ENCODE data around the gene RRP15. TPM values are rescaled to one million over a fixed set of nuclear protein-coding genes. Genes with fewer than 3 reads are reported as not detected.

Gene RRP15, protein sequence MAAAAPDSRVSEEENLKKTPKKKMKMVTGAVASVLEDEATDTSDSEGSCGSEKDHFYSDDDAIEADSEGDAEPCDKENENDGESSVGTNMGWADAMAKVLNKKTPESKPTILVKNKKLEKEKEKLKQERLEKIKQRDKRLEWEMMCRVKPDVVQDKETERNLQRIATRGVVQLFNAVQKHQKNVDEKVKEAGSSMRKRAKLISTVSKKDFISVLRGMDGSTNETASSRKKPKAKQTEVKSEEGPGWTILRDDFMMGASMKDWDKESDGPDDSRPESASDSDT
- 1 to 10 TPM; 1.3 to 8.2 (median 3.8) TPM for polyA plus RNA-seq

DNA sequence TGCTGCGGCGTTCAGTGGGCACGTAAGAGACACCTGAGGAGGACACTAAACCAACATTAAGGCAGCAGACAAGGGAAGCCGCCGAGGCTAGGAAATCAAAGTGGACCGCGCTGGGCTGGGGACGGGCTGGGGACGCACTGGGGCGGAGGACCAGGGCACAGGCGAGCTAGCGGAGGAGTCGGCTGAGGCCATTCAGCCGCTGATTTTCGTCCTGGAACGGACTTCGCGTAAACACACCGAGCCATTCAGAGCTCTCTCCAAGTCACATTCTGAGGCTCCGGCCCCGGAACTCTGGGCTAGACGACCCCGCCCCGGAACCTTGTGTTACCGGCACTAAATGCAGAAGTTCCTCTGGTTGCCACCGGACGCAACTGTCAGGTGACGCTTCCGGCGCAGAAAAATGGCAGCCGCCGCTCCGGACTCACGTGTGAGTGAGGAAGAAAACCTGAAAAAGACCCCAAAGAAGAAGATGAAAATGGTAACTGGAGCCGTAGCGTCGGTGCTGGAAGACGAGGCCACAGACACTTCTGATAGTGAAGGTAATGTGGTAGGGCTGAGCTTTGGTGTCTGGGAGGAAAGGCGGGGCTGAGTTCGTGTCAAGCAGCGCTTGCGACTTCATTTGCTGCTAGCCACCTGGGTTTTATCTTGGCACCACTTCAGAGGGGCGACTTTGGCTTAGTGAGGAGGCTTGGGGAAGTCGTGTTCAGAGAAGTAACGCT, at the start of gene RRP15:
RRP15 (plus strand) TSS at position 377 of the 719 bp plus-strand sequence; CDS start at position 401, 24 bp downstream.
- 0% methylated on average over 45 of the region's 45 CpGs for WGBS, 3 donors
- no peak within 1 kb of the TSS for H3K27ac ChIP-seq (ENCODE audit: low read depth, low read length)

DNA sequence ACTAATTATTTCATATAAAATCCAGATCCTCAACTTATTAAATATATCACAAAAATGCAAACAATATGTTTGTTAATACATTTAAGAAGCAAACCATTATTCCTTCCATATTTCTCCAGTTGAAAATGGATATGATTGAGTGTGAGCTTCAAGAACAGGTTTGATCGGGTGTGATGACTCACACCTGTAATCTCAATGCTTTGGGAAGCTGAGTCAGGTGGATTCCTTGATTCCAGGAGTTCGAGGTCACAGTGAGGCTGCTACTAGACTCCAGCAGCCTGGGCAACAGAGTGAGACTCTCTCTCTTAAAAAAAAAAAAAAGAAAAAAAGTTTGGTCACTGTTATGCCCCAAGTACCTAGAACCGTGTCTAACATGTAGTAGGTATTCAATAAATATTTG, 42.9 kb upstream of the RRP15 start:
- H3K27ac ChIP-seq (ENCODE audit: low read depth, low read length), result no peak overlapping the region
- WGBS, 3 donors, result 70 to 77% (median 70%) methylated on average over 3 of the region's 3 CpGs

DNA sequence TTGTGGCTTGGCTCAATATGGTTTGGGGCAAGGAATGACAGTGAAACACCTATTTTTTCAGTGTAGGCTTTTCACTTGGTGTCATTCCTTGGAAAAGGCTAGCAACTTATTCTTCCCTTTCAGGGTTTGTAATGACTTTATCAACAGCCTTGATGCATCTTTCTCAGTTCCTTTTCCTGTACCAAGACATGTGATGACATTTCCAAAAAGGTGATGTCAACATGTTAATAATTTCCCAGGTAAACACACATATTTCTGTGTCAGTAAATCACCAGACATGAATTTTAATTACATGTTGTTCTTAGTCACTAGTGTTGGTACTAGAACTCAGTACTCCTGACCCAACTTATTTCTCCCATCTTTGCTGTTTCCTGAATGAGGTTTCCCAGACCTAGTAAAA, 37.8 kb upstream of the RRP15 start:
- no peak overlapping the region for H3K27ac ChIP-seq (ENCODE audit: low read depth, low read length)

DNA sequence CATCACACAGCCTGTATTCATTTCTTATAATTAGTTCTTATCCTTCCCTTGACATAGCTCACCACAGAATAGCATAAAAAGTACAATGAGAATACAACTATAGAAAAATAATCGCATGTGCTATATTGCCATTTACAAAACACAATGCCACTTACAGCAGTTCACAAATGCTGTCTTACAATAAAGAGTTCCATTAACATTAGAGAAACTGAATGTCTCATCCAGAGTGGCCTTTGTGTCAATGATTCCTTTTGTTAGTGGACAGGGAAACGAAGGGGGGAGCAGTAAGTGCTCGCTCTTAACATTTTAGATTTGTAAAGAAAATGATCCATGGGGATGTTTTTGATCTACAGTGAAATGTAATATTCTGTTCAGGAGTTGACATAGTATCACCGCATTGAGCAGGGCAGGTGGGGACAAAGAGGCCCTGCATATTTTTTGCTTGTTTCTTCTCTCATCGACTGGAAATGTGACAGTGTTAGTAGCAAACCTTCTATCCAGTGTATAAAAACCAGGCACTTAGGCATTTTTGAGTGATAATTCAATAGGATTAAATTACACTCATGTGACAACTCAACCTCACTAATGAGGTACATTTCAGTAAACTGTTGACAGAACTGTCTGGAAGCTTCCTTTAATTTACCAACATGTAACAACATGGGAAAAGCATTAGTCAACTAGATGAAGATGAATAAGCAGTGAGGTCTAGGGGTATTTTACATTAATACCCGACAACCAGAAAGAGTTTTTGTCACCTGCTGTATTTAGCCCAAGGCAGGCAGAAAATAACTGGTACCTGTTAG, 35.6 kb upstream of the RRP15 start:
- 71 to 79% (median 75%) methylated on average over 6 of the region's 6 CpGs for WGBS, 3 donors
- no peak overlapping the region for H3K27ac ChIP-seq (ENCODE audit: low read depth, low read length)

DNA sequence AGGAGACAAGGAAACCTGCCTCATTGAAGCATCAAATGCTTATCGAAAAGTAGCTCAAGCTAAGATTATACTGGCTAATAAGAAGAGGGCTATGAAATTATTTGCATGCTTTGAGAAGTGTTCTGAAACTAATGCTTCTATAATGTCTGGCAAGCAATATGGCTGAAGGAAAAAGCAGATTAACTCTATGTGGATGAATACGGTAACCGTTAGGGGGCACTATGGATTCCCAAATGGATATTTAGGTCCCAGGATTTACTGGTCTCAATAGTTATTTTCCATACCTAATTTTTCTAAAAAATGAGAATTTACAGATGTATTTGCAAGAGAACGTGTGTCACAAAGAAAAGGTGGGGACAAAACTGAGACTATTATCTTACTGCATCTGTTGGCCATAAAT, 34.6 kb upstream of the RRP15 start:
- H3K27ac ChIP-seq (ENCODE audit: low read depth, low read length), result no peak overlapping the region
- 67 to 74% (median 71%) methylated on average over 4 of the region's 4 CpGs for WGBS, 3 donors

DNA sequence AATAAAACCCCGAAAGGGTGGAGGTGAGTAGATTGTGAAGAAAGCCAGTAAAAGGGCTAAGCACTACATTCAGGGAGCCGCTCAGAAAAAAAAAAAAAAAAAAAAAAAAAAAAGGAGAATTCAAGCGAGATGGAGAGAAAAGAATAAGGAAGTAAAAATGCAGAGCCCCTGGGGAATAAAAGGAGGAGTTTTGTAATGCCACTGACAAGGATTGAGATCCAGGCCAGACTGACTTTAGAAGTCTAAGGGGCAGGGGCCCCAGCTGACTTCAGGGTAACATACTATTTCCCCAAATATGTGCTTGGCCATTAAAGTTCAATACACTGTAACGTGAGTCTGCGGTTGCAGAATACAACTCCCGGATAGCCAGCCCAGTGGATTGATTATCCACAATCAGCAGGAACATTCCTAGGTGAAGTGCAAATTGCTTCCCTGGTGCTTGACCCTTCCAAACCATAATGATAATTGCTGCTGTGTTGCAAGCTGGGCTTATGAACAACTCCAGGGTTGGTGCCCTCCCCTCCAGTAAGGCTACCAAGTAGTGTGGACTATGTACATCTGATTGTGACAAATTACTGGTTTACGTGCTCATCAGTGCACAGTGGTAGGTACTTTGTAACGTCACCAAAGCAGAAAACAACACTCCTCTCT, 30.7 kb upstream of the RRP15 start:
- 37 to 57% (median 51%) methylated on average over 8 of the region's 8 CpGs for WGBS, 3 donors
- H3K27ac ChIP-seq (ENCODE audit: low read depth, low read length), result no peak overlapping the region

DNA sequence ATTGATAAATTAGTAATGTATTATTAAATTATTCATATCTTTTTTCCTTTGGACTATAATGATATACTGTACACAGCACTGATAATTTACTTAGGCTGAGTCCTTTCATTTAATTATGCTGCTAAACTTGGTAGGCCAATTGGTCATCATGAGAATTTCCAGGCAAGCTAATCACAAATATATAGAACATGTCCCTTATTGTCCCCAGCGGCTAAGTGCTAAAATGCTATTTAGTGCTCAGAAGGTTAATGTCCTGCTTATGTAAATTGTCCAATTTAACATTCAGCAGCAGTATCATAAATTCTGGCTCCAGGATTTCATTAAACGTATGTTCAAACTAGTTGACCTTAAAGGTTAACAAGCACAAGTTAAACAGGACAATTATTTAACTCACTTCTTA, 30.0 kb upstream of the RRP15 start:
- WGBS, 3 donors, result 54 to 74% (median 57%) methylated on average over 2 of the region's 2 CpGs
- H3K27ac ChIP-seq (ENCODE audit: low read depth, low read length), result no peak overlapping the region

DNA sequence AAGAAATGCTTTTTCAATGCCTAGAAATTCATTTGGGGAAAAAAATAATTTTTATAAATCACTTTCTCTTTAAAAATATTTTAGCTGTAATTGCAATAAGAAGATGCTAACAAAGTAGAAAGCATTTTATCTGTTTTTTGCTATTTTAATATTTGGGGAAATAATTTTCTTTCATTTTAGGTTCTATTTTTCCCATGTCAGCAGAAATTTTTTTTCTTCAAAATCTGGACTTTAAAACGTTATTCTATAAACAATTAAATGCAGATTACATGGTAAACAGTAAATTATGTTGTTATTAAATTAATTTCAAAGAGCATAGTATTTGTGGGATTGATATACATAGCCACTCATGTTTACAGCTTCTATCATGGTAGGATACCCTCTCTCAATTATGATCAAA, 27.7 kb upstream of the RRP15 start:
- 18 to 24% (median 19%) methylated on average over 1 of the region's 1 CpG for WGBS, 3 donors
- H3K27ac ChIP-seq (ENCODE audit: low read depth, low read length), result no peak overlapping the region

DNA sequence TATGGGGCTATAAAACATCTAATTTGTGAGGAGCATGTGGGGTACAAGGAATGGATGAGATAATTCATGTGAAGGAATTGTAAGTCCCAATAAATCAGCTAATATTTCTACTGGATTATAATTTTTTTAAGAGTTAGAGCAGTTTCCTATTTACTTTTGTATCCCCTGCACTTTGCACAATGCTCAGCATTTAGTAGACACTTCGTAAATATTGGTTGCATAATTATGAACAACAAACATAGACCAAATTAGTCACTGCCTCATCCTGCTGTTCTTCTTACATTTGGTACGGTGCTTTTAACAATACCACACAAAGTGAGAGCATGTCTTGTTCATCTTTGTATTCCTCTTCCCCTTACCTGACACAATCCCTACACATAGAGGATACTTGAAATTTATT, 27.1 kb upstream of the RRP15 start:
- 70 to 76% (median 72%) methylated on average over 2 of the region's 2 CpGs for WGBS, 3 donors
- no peak overlapping the region for H3K27ac ChIP-seq (ENCODE audit: low read depth, low read length)

DNA sequence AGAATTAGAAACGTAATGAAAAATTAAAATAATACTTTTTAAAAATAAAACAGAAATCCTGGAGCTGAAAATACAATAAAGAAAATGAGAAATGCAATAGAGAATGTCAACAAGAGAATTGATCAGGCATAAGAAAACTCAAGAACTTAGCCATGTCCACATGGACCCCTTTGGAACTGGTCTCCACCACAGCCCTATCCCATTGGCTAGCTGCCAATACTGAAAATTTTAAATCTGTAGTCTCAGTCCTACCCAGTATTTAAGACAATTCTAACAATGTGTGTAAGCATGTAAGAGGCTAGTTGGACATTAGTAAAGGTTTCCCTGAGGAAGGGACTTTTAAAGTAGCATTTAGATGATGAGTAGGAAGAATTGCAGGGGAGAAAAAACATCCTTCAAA, 25.8 kb upstream of the RRP15 start:
- WGBS, 3 donors, result 52 to 67% (median 62%) methylated on average over 1 of the region's 1 CpG
- no peak overlapping the region for H3K27ac ChIP-seq (ENCODE audit: low read depth, low read length)

DNA sequence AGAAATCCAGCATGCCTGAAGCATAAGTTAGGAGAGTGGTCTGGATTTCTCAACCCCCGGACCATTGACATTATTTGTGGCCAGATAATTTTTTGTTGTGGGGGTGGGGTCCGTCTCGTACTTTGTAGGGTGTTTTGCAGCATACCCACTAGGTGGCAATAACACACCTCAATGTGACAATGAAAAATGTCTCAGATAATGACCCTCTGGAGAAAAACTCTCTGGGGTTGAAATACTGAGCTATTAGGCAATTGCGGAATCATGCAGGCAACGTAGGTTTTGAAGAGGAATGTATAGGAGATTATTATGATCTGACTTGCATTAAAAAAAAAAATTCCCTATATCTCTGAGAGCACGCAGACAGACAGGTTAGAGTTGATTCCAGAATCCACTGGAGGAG, 25.3 kb upstream of the RRP15 start:
- H3K27ac ChIP-seq (ENCODE audit: low read depth, low read length), result no peak overlapping the region
- 33 to 40% (median 40%) methylated on average over 6 of the region's 6 CpGs for WGBS, 3 donors

DNA sequence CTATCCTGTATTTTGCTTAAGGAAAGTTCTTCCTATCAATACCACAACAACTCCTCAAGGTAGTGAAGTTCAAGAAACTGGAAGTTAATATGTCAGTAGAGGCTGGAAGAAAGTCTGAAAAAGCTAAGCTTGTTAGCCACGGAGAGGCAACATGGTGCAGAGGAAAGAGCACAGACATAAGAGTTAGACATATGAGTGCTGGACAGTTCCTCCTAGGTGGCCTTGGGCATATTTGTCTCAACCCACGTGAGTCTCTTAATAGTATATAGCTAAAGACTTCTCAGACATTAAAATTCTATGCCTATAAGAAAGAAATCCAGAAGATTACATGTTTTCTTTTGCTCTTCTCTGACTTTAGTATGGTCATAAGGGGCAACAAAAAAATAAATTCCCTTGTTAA, 22.8 kb upstream of the RRP15 start:
- 41 to 62% (median 58%) methylated on average over 2 of the region's 2 CpGs for WGBS, 3 donors
- H3K27ac ChIP-seq (ENCODE audit: low read depth, low read length), result no peak overlapping the region

DNA sequence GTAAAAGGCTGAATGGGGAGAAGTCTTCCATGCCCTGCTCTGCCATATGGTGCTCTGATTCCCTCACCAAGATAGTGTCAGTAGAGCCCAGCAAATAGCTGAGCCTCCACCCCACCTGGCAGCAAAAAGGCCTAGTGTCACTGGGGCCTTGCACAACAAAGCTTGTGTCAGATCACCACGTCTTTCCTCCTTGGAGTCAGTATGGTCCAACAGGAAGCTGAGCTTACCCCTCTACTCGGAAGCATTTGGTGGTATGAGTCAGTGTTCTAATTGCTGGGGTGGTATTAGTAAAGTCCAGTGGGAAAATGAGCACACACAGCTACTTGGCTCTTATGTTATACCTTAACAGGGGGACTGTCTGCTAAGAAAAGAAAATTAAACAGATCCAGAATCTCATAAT, 18.7 kb upstream of the RRP15 start:
- WGBS, 3 donors, result 28 to 59% (median 36%) methylated on average over 2 of the region's 2 CpGs
- no peak overlapping the region for H3K27ac ChIP-seq (ENCODE audit: low read depth, low read length)

DNA sequence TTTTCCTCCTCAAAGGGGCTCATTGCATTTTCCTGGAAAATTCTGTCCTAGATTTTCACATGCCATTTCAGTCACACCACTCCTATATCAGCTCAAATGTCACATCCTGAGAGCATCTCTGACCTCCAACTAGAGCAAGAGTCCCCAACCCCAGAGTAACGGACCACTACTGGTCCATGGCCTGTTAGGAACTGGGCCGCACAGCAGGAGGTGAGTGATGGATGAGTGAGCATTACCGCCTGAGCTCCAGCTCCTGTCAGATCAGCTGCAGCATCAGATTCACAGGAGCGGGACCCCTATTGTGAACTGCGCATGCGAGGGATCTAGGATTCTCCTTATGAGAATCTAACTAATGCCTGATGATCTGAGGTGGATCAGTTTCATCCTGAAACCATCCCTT, 12.7 kb upstream of the RRP15 start:
- H3K27ac ChIP-seq (ENCODE audit: low read depth, low read length), result no peak overlapping the region
- WGBS, 3 donors, result 84 to 91% (median 88%) methylated on average over 6 of the region's 6 CpGs

DNA sequence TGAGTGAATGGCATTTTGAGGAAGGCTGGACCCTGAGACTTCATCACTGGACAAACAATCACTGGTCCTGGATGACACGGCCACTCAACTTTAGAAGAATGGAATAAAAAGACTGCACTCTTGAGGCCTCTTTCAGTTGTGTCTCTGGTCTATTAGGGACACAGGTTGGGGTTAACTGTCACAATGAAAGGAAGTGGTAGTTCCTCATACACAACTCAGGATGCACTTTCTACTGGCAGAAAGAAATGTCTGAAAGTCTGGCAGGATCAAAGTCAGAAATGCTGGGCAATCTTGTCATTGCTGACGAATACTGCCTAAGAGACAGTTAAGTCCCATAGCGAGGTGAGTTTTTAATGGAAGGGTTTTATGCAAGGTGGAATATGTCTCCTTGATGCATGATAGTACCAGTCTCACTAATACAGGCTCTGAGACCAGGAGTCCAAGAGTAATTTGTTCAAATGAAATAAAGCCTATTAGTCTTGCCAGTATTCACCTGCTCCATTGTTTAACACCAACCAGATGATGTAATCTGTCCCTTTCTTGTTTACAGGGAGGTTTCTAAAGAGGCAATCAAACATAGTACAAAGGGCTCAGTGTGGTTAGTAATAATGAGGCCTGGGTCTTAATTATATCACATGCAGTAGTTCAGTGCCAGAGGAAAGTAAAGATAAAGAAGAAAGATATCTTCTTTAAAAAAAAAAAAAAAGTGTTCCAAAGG, 11.2 kb upstream of the RRP15 start:
- H3K27ac ChIP-seq (ENCODE audit: low read depth, low read length), result no peak overlapping the region
- WGBS, 3 donors, result 48 to 58% (median 57%) methylated on average over 3 of the region's 3 CpGs

DNA sequence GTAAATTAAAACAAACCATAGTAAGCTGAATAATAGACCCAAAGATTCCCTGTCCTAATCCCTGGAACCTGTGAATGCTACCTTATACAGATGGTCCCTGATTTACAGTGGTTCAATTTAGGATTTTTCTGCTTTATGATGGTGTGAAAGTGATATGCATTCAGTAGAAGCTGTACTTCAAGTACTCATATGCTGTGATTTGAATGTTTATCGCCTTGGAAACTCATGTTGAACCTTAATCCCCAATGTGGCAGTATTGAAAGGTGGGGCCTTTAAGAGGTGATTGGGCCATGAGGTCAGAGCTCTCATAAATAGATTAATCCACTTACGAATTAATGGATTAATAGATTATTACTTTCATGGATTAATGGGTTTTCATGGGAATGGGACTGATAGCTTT, 10.6 kb upstream of the RRP15 start:
- no peak overlapping the region for H3K27ac ChIP-seq (ENCODE audit: low read depth, low read length)
- 72 to 84% (median 82%) methylated on average over 2 of the region's 2 CpGs for WGBS, 3 donors

DNA sequence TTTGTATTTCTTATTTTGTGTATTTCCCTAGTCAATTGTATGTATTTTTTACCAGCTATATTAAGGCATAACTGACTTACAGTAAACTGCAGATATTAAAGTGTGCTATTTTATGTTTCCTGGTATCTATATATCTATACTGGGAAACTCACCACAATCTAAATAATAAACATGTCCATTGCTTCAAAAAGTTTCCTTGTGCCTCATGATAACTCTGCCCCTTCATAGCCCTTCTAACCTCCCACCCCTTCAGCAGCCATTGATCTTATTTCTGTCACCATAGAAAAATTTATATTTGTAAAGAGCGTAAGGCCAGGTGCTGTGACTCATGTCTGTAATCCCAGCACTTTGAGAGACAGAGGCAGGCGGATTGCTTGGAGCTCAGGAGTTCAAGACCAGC, 9.3 kb upstream of the RRP15 start:
- WGBS, 3 donors, result 52 to 84% (median 80%) methylated on average over 2 of the region's 2 CpGs
- H3K27ac ChIP-seq (ENCODE audit: low read depth, low read length), result no peak overlapping the region

DNA sequence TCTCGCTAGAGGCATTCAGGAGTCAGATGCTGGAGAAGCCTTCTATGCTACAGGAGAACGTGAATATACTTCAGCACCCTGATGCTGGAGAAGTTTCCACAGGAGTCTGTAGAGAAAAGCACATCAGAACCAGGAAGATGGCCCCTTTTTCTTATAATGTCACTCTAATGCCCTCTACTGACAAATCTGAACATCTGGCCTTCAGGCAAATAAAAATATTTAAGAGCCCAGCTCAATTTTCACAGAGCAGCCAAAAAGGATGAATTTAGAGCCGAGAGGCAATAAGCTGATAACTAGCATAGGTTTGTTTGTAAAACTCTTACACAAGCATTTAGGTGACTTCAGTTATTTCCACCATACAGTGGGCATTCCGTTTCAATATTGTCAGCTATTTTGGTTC, 3.8 kb upstream of the RRP15 start:
- H3K27ac ChIP-seq (ENCODE audit: low read depth, low read length), result no peak overlapping the region
- WGBS, 3 donors, result 74 to 97% (median 92%) methylated on average over 4 of the region's 4 CpGs
